Right atrium auricular region (tissue), 2 donors: Measurements from ENCODE around the gene XRCC5. TPM values are rescaled to one million over a fixed set of nuclear protein-coding genes. Genes with fewer than 3 reads are reported as not detected.

ENCODE experiments used
- DNase-seq: peaks from one replicate; pipeline ENCODE4 v3.0.0-alpha.2; 2019; ENCODE audit warnings: low spot score
- H3K27ac ChIP-seq, 2 donors: fragments of 200-600 bp; sonication (generic); 1 replicate in 1 of 2; 2 replicates in 1 of 2; pipeline ENCODE4 v1.5.1; 2016 to 2019
- H3K27me3 ChIP-seq, 2 donors: fragments of 200-600 bp; sonication (generic); one replicate each; pipeline versions ENCODE4 v1.5.1 to v1.6.0; 2017 to 2019
- H3K36me3 ChIP-seq: fragments of 200-600 bp; sonication (generic); one replicate; pipeline ENCODE4 v1.5.1; 2016
- H3K4me1 ChIP-seq, 2 donors: fragments of 200-600 bp; sonication (generic); one replicate each; pipeline versions ENCODE4 v1.5.1 to v1.6.0; 2017 to 2019
- H3K4me3 ChIP-seq, 2 donors: fragments of 200-600 bp; sonication (generic); 1 replicate in 1 of 2; 2 replicates in 1 of 2; pipeline ENCODE4 v1.5.1; 2017 to 2019; ENCODE audit warnings: mild to moderate bottlenecking in 1 of 2, moderate library complexity in 1 of 2
- H3K9me3 ChIP-seq, 2 donors: fragments of 200-600 bp; sonication (generic); one replicate each; pipeline ENCODE4 v1.5.1; 2019
- total RNA-seq, 2 donors: library from RNA; depleted of rRNA; stranded (reverse); fragments of >200 nt; gene quantifications; one replicate each; pipeline ENCODE4 v1.1.0, GENCODE V29; 2016
- TF ChIP-seq, protein P1 (sequence below), 2 donors: fragments of 200-600 bp; sonication (generic); IDR thresholded peaks; one replicate each; pipeline ENCODE4 v1.5.1; 2019; ENCODE audit warnings: antibody characterized with exemption in 2 of 2

XRCC5 gene
- total RNA-seq, 2 donors from 2014 or later = 89.9 to 93.7 TPM

DNA sequence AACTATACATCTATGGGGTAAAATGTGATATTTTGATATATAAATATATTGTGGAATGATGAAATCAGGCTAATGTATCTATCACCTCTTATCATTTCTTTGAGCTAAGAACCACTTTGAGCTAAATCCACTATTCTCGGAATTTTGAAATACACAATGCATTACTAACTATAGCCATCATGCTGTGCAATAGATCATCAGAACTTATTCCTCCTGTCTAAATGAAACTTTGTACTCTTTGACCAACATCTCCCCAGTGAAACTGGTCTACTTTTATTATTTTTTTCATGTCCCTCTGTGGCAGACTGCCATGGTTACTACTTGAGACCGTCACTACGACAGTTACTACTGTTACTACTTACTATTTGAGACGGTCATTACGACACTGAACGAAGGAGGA, 39.0 kb upstream of the XRCC5 start:
- no peaks in the 10 kb centered on the region for H3K4me1 ChIP-seq
- TF ChIP-seq, protein P1, sequence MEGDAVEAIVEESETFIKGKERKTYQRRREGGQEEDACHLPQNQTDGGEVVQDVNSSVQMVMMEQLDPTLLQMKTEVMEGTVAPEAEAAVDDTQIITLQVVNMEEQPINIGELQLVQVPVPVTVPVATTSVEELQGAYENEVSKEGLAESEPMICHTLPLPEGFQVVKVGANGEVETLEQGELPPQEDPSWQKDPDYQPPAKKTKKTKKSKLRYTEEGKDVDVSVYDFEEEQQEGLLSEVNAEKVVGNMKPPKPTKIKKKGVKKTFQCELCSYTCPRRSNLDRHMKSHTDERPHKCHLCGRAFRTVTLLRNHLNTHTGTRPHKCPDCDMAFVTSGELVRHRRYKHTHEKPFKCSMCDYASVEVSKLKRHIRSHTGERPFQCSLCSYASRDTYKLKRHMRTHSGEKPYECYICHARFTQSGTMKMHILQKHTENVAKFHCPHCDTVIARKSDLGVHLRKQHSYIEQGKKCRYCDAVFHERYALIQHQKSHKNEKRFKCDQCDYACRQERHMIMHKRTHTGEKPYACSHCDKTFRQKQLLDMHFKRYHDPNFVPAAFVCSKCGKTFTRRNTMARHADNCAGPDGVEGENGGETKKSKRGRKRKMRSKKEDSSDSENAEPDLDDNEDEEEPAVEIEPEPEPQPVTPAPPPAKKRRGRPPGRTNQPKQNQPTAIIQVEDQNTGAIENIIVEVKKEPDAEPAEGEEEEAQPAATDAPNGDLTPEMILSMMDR (IDR thresholded peaks at IDR 0.05) = no peak

DNA sequence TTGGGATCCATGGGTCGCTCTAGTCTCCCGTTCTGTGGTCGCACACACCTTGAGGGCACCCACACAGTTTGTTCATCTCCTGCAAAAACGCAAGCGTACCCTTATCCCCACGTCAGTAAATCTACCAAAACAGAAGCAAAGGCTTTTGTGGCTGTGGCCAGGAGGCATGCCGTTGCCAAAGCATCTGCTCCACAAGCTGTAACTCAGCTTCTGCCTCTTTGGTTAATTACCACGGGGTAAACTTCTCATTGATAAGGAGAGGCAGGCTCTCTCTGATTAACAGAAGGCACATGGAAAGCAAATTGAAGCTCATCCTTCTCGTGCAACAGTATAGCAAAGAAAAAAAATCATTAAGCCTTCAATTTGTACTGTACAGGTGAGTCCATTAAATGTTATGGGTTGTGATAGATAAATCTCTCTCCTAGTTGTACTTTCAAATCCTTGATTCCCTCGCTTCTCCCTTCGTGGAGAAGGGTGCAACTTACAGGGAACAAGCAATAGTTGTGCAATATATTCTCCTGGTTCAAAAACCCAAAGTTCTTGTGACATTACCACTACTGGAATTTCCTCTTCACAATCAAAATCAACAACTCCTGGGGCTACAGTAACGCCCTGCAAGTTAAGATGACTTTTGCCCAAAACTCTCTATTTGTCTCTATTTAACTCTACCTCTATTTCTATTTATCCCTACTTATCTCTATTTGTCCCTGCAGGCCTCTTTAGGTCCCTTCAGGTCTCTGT, 37.9 kb upstream of the XRCC5 start:
- Histone ChIP-seq H3K36me3 (no peaks in the 10 kb centered on the region), H3K27ac (no peak overlapping the region), H3K4me3 (no peak overlapping the region), H3K27me3 (no peaks in the 10 kb centered on the region), H3K4me1 (no peaks in the 10 kb centered on the region), H3K9me3 (no peaks in the 10 kb centered on the region)
- TF ChIP-seq, protein P1 (IDR thresholded peaks at IDR 0.05) = no peak
- no peak for DNase-seq

More for the DNA sequence above, 39.0 kb upstream of the XRCC5 start:
- H3K4me3 ChIP-seq = no peak overlapping the region
- H3K27me3 ChIP-seq = no peaks in the 10 kb centered on the region
- H3K9me3 ChIP-seq = no peaks in the 10 kb centered on the region
- DNase-seq = no peak
- H3K36me3 ChIP-seq = peaks cover 4% of the 10 kb centered on the region
- H3K27ac ChIP-seq = no peak overlapping the region

DNA sequence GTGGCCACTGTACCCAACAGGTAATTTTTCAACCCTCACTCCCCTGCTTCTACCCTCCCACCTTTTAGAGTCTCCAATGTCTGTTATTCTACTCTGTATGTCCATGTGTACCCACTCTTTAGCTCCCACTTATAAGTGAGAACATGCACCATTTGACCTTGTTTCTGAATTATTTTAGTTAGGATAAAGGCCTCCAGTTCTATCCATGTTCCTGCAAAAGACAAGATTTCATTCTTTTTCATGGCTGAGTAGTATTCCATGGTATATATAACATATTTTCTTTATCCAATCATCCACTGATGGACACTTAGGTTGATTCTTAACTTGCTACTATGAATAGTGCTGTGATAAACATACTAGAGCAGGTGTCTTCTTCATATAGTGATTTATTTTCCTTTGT, 36.7 kb upstream of the XRCC5 start:
- H3K27me3 ChIP-seq = no peaks in the 10 kb centered on the region
- no peaks in the 10 kb centered on the region for H3K9me3 ChIP-seq
- no peak overlapping the region for H3K4me3 ChIP-seq
- TF ChIP-seq, protein P1 (IDR thresholded peaks at IDR 0.05) = no peak
- no peaks in the 10 kb centered on the region for H3K4me1 ChIP-seq
- no peak for DNase-seq
- no peak overlapping the region for H3K27ac ChIP-seq
- no peaks in the 10 kb centered on the region for H3K36me3 ChIP-seq

DNA sequence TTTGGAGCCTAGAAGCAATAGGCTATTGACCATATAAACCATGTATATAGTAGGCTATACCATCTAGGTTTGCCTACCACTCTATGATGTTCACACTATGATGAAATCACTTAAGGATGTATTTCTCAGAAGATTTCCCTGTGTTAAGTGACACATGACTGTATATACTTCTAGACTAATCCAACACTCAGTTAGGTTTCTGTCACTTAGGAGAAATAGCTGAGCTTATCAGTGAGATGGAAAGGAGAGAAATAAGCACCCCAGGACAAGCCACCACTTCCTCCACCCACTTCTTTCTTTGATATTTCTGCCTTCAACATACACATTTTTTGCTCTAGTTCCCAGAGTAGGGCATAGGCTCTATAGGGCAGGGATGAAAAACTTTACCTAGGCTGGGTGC, 35.4 kb upstream of the XRCC5 start:
- H3K4me1 ChIP-seq = no peaks in the 10 kb centered on the region
- no peak for DNase-seq
- no peaks in the 10 kb centered on the region for H3K36me3 ChIP-seq
- no peaks in the 10 kb centered on the region for H3K27me3 ChIP-seq
- no peak overlapping the region for H3K4me3 ChIP-seq
- no peak overlapping the region for H3K27ac ChIP-seq
- TF ChIP-seq, protein P1 (IDR thresholded peaks at IDR 0.05) = no peak
- no peaks in the 10 kb centered on the region for H3K9me3 ChIP-seq

DNA sequence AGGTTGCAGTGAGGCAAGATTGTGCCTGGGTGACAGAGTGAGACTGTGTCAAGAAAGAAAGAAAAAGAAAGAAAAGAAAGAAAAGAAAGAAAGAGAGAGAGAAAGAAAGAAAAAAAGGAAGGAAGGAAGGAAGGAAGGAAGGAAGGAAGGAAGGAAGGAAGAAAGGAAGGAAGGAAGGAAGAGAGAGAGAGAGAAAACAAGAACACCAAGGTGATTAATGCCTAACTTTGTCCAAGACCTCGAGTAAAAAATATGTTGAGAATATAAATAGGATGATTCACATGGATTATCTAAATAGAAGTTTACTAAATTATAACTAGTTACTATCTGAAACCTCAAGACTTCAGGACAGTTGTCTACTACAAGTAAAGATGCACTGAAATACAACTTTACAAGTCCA, 34.8 kb upstream of the XRCC5 start:
- no peaks in the 10 kb centered on the region for H3K36me3 ChIP-seq
- TF ChIP-seq, protein P1 (IDR thresholded peaks at IDR 0.05) = no peak
- no peak overlapping the region for H3K4me3 ChIP-seq
- no peaks in the 10 kb centered on the region for H3K27me3 ChIP-seq
- no peak for DNase-seq
- no peaks in the 10 kb centered on the region for H3K4me1 ChIP-seq
- no peak overlapping the region for H3K27ac ChIP-seq
- H3K9me3 ChIP-seq = no peaks in the 10 kb centered on the region

DNA sequence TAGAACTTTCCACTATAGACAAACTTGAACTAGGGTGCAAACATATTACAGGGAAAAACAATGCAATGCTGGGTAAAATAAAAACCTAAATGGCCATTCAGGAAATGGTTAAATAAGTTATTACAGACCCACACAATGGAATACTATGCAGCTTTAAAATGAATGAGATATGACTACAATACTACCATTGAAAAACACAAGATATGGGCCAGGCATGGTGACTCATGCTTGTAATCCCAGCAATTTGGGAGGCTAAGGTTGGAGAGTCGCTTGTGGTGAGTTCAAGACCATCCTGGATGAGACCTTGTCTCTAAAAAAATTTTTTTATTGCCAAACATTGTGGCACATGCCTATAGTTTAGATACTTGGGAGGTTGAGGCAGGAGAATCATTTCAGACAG, 34.4 kb upstream of the XRCC5 start:
- Histone ChIP-seq H3K27me3 (no peaks in the 10 kb centered on the region), H3K27ac (no peak overlapping the region), H3K4me3 (no peak overlapping the region), H3K9me3 (no peaks in the 10 kb centered on the region), H3K36me3 (no peaks in the 10 kb centered on the region), H3K4me1 (no peaks in the 10 kb centered on the region)
- TF ChIP-seq, protein P1 (IDR thresholded peaks at IDR 0.05) = no peak
- no peak for DNase-seq
